CD4-positive, alpha-beta T cell (primary cell): ENCODE data around the gene NLRP10. TPM values are rescaled to one million over a fixed set of nuclear protein-coding genes. Genes with fewer than 3 reads are reported as not detected.

Experiments used
- ATAC-seq: fragments of 200-7000 bp; cut with Tn5 transposase; one replicate; pipeline ENCODE4 v1.10.0; 2022; ENCODE audit warnings: mild to moderate bottlenecking; ENCODE audit not compliant: poor library complexity
- CTCF ChIA-PET: fragments of 350-600 bp; sonication (Branson Sonifier 250); formaldehyde crosslinking; loops from one replicate; lab custom pipeline; 2021; ENCODE audit warnings: antibody characterized with exemption, inconsistent platforms; lab: Charles Lee
- POLR2A ChIA-PET: fragments of 350-600 bp; sonication (Branson Sonifier 250); formaldehyde crosslinking; loops from one replicate; lab custom pipeline; 2021; ENCODE audit warnings: antibody characterized with exemption, inconsistent platforms; lab: Charles Lee
- DNase-seq, 14 experiments: peaks; one replicate each; pipeline ENCODE4 v3.0.0-alpha.2; 2013 to 2020; ENCODE audit warnings: mixed read lengths in 2 of 14
- H3K27ac ChIP-seq, 2 donors: one replicate each; pipeline versions ENCODE4 v1.5.1 to v1.7.0; 2013; ENCODE audit warnings: low read length in 2 of 2, low read depth in 1 of 2, mild to moderate bottlenecking in 1 of 2
- H3K27me3 ChIP-seq, 2 experiments: 1 replicate in 1 of 2; 2 replicates in 1 of 2; pipeline versions ENCODE4 v1.6.1 to v1.7.0; 2013; ENCODE audit warnings: low read length in 2 of 2, control low read depth in 1 of 2, mild to moderate bottlenecking in 1 of 2, moderate library complexity in 1 of 2; ENCODE audit not compliant: insufficient read depth in 2 of 2, control insufficient read depth in 1 of 2
- H3K36me3 ChIP-seq: one replicate; pipeline ENCODE4 v1.6.1; 2013; ENCODE audit warnings: low read length, control low read depth; ENCODE audit not compliant: insufficient read depth
- H3K4me1 ChIP-seq: one replicate; pipeline ENCODE4 v1.6.1; 2013; ENCODE audit warnings: low read length, control low read depth; ENCODE audit not compliant: insufficient read depth
- H3K4me3 ChIP-seq: one replicate; pipeline ENCODE4 v1.5.1; 2013; ENCODE audit warnings: mild to moderate bottlenecking, low read length, moderate library complexity
- H3K9me3 ChIP-seq, 2 experiments: 1 replicate in 1 of 2; 2 replicates in 1 of 2; pipeline versions ENCODE4 v1.6.1 to v1.7.0; 2013; ENCODE audit warnings: low read length in 2 of 2, mild to moderate bottlenecking in 2 of 2, control low read depth in 1 of 2, moderate library complexity in 1 of 2; ENCODE audit not compliant: control insufficient read depth in 1 of 2, insufficient read depth in 1 of 2
- H3K27ac Mint-ChIP-seq: one replicate; pipeline ENCODE4 v1.8.0; 2020; ENCODE audit warnings: mixed read lengths
- H3K27me3 Mint-ChIP-seq: one replicate; pipeline ENCODE4 v1.8.0; 2021; ENCODE audit warnings: mixed read lengths
- H3K36me3 Mint-ChIP-seq: one replicate; pipeline ENCODE4 v1.8.0; 2021; ENCODE audit warnings: low read depth, mixed read lengths
- H3K4me1 Mint-ChIP-seq: one replicate; pipeline ENCODE4 v1.8.0; 2021; ENCODE audit warnings: low read depth, mixed read lengths
- H3K4me3 Mint-ChIP-seq: one replicate; pipeline ENCODE4 v1.8.0; 2020; ENCODE audit warnings: mild to moderate bottlenecking, mixed read lengths
- H3K9me3 Mint-ChIP-seq: one replicate; pipeline ENCODE4 v1.8.0; 2020; ENCODE audit warnings: mixed read lengths
- CTCF ChIP-seq: fragments of 200-600 bp; IDR thresholded peaks from one replicate; pipeline ENCODE4 v1.8.0; 2022; ENCODE audit warnings: antibody characterized with exemption, mild to moderate bottlenecking
- intact Hi-C, 2 experiments: fragments of 100-400 bp; cut with DNase I in 1 of 2; cut with micrococcal nuclease in 1 of 2; formaldehyde crosslinking; loops; one replicate each; pipeline versions ENCODE4 v1.15.1 to v1.9.0; 2023 to 2025; cut with DNase I, micrococcal nuclease
- total RNA-seq, 174 experiments: library from RNA in 2 of 174; stranded (reverse) in 2 of 174; gene quantifications; one replicate each; pipeline ENCODE4 v1.2.3 and lab custom pipeline; 2021 to 2026

Gene NLRP10
- total RNA-seq, 2 experiments from 2014 or later: not detected

- TF ChIP-seq CTCF: no peak
- Mint-ChIP-seq H3K27ac (no peak overlapping the region), H3K27me3 (no peaks in the 10 kb centered on the region), H3K4me1 (peaks cover 15% of the 10 kb centered on the region), H3K36me3 (peaks cover 2% of the 10 kb centered on the region), H3K4me3 (no peak overlapping the region), H3K9me3 (no peaks in the 10 kb centered on the region)
- ChIA-PET POLR2A (no interaction called here), CTCF (no interaction called here)
- Histone ChIP-seq H3K4me1 (peaks cover 11% of the 10 kb centered on the region), H3K4me3 (no peak overlapping the region), H3K27ac (no peak overlapping the region), H3K27me3 (no peaks in the 10 kb centered on the region), H3K36me3 (no peaks in the 10 kb centered on the region), H3K9me3 (no peaks in the 10 kb centered on the region)
- intact Hi-C loops: loop anchor here in 1 of 2 experiments (10.0 kb wide), 2 partner anchors 288 to 888 kb away; no protein-coding TSS in a partner anchor
- ATAC-seq (no peak), DNase-seq (no peak)
Measured at GRCh38 chr11:7982582-7983119, 17.4 kb upstream of the NLRP10 start.

GRCh38 chr11:7981619-7982157, 16.4 kb upstream of the NLRP10 start:
- Histone ChIP-seq H3K4me3 (no peak overlapping the region), H3K4me1 (peaks cover 9% of the 10 kb centered on the region), H3K9me3 (no peaks in the 10 kb centered on the region), H3K36me3 (no peaks in the 10 kb centered on the region), H3K27ac (no peak overlapping the region), H3K27me3 (no peaks in the 10 kb centered on the region)
- ChIA-PET POLR2A (no interaction called here), CTCF (no interaction called here)
- no peak overlapping the region for H3K4me3 Mint-ChIP-seq
- H3K36me3 Mint-ChIP-seq: no peaks in the 10 kb centered on the region
- peaks cover 10% of the 10 kb centered on the region for H3K4me1 Mint-ChIP-seq
- no peaks in the 10 kb centered on the region for H3K9me3 Mint-ChIP-seq
- DNase-seq (no peak), ATAC-seq (no peak)
- TF ChIP-seq CTCF: no peak
- no peak overlapping the region for H3K27ac Mint-ChIP-seq
- no peaks in the 10 kb centered on the region for H3K27me3 Mint-ChIP-seq
- intact Hi-C loops: loop anchor here in 1 of 2 experiments (10.0 kb wide), 2 partner anchors 287 to 887 kb away; no protein-coding TSS in a partner anchor

GRCh38 chr11:7977232-7977917, 12.1 kb upstream of the NLRP10 start:
- Histone ChIP-seq H3K27ac (no peak overlapping the region), H3K36me3 (no peaks in the 10 kb centered on the region), H3K27me3 (no peaks in the 10 kb centered on the region), H3K4me1 (no peaks in the 10 kb centered on the region), H3K9me3 (no peaks in the 10 kb centered on the region), H3K4me3 (no peak overlapping the region)
- intact Hi-C loops: no loop called here
- DNase-seq (no peak), ATAC-seq (no peak)
- Mint-ChIP-seq H3K36me3 (no peaks in the 10 kb centered on the region), H3K9me3 (no peaks in the 10 kb centered on the region), H3K27ac (no peak overlapping the region), H3K4me3 (no peak overlapping the region), H3K4me1 (no peaks in the 10 kb centered on the region), H3K27me3 (peaks cover 9% of the 10 kb centered on the region)
- CTCF ChIA-PET: interaction anchor here (1.3 kb wide), 1 partner anchor 9 kb away, joined by 4 read pairs; the partner anchor contains the start of gene EIF3F
- no peak for TF ChIP-seq CTCF
- POLR2A ChIA-PET: interaction anchor here (1.4 kb wide), 1 partner anchor 10 kb away, joined by 4 read pairs; the partner anchor contains the start of gene EIF3F
